Body of pancreas (tissue), 4 donors: Measurements from ENCODE around the gene CLASP1.

Experiments used
- POLR2A ChIP-seq, 3 donors: fragments of 450-650 bp; IDR thresholded peaks; one replicate each; pipeline ENCODE4 v1.6.1; 2016; ENCODE audit warnings: antibody characterized with exemption in 3 of 3, mild to moderate bottlenecking in 2 of 3
- TF ChIP-seq, protein P1 (sequence below), 7 experiments: fragments of 450-650 bp in 4 of 7; fragments of 200-600 bp in 3 of 7; sonication (generic) in 3 of 7; IDR thresholded peaks; one replicate each; pipeline ENCODE4 v1.5.1; 2016 to 2019; ENCODE audit warnings: antibody characterized with exemption in 7 of 7

GRCh38 chr2:121442889-121443288 lies 206.4 kb downstream of the CLASP1 start:
- TF ChIP-seq, protein P1, sequence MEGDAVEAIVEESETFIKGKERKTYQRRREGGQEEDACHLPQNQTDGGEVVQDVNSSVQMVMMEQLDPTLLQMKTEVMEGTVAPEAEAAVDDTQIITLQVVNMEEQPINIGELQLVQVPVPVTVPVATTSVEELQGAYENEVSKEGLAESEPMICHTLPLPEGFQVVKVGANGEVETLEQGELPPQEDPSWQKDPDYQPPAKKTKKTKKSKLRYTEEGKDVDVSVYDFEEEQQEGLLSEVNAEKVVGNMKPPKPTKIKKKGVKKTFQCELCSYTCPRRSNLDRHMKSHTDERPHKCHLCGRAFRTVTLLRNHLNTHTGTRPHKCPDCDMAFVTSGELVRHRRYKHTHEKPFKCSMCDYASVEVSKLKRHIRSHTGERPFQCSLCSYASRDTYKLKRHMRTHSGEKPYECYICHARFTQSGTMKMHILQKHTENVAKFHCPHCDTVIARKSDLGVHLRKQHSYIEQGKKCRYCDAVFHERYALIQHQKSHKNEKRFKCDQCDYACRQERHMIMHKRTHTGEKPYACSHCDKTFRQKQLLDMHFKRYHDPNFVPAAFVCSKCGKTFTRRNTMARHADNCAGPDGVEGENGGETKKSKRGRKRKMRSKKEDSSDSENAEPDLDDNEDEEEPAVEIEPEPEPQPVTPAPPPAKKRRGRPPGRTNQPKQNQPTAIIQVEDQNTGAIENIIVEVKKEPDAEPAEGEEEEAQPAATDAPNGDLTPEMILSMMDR (IDR thresholded peaks at IDR 0.05): no peak
- TF ChIP-seq POLR2A (IDR thresholded peaks at IDR 0.05): no peak
